HCT116 (cell line): ENCODE data around the gene KDM2B. TPM values are rescaled to one million over a fixed set of nuclear protein-coding genes. Genes with fewer than 3 reads are reported as not detected.

ENCODE experiments used
- ATAC-seq: fragments of 200-7000 bp; cut with Tn5 transposase; 2 replicates; pipeline ENCODE4 v1.9.1; 2020; ENCODE audit warnings: mild to moderate bottlenecking, moderate library complexity
- BruUV-seq: library from RNA; stranded (reverse); fragments of 400-500 nt; replicated peaks from 2 replicates; lab custom pipeline; 2021; lab: Mats Ljungman, UMichigan
- CTCF ChIA-PET: fragments of 300-600 bp; sonication (Branson Sonifier 250); formaldehyde crosslinking; loops from one replicate; lab custom pipeline; 2021; ENCODE audit warnings: antibody characterized with exemption; lab: Charles Lee
- POLR2A ChIA-PET: fragments of 300-600, 350-600 bp; sonication (Branson Sonifier 250); formaldehyde crosslinking; loops from one replicate; lab custom pipeline; 2021; ENCODE audit warnings: antibody characterized with exemption; lab: Charles Lee
- RAD21 ChIA-PET, 2 experiments: fragments of 300-600 bp; sonication (Branson Sonifier 250); formaldehyde crosslinking; loops; one replicate each; lab custom pipeline; 2023; ENCODE audit warnings: low total read pairs in 2 of 2; ENCODE audit not compliant: uncharacterized antibody in 2 of 2, unreplicated experiment in 2 of 2, low non-redundant PET in 1 of 2; lab: Charles Lee
- DNase-seq: peaks from one replicate; pipeline ENCODE4 v3.0.0-alpha.2; 2010; ENCODE audit warnings: low read depth, low spot score
- H2AFZ ChIP-seq: fragments of 200-600 bp; shearing (Covaris generic), sonication (generic); 2 replicates; pipeline ENCODE4 v1.6.1; 2017; ENCODE audit warnings: low read depth, mixed run types, mixed read lengths, antibody characterized with exemption, low read length; ENCODE audit not compliant: poor library complexity, severe bottlenecking
- H3K27ac ChIP-seq: 2 replicates; pipeline ENCODE4 v1.5.1; 2012; ENCODE audit warnings: low read depth, low read length
- H3K27me3 ChIP-seq: fragments of 200-600 bp; sonication (generic); 2 replicates; pipeline ENCODE4 v1.6.1; 2016; ENCODE audit warnings: mixed run types, low read length, mixed read lengths; ENCODE audit not compliant: insufficient read depth
- H3K36me3 ChIP-seq, 2 experiments: fragments of 200-500 bp in 1 of 2; fragments of 200-600 bp in 1 of 2; sonication (Bioruptor generic) in 1 of 2; sonication (generic) in 1 of 2; 2 replicates each; pipeline versions ENCODE4 v1.5.1 to v1.6.1; 2014 to 2016; ENCODE audit warnings: low read length in 2 of 2, inconsistent platforms in 1 of 2, mixed read lengths in 1 of 2, mixed run types in 1 of 2; ENCODE audit not compliant: insufficient read depth in 2 of 2, control insufficient read depth in 1 of 2
- H3K4me1 ChIP-seq, 2 experiments: fragments of 200-600 bp in 1 of 2; sonication (generic) in 1 of 2; 2 replicates each; pipeline versions ENCODE4 v1.5.1 to v1.6.1; 2012 to 2017; ENCODE audit warnings: low read length in 2 of 2, inconsistent platforms in 1 of 2, mild to moderate bottlenecking in 1 of 2, mixed read lengths in 1 of 2, mixed run types in 1 of 2, moderate library complexity in 1 of 2; ENCODE audit not compliant: insufficient read depth in 2 of 2, control insufficient read depth in 1 of 2
- H3K4me2 ChIP-seq: fragments of 200-600 bp; sonication (generic); 2 replicates; pipeline ENCODE4 v1.6.1; 2017; ENCODE audit warnings: mixed run types, low read length, mixed read lengths
- H3K4me3 ChIP-seq, 2 experiments: fragments of 200-600 bp in 1 of 2; sonication (generic) in 1 of 2; replicated peaks in 1 of 2; 2 replicates each; pipeline ENCODE4 v1.5.1; 2011 to 2016; ENCODE audit warnings: low read length in 2 of 2, control low read depth in 1 of 2, low read depth in 1 of 2, mild to moderate bottlenecking in 1 of 2, mixed read lengths in 1 of 2, mixed run types in 1 of 2
- H3K79me2 ChIP-seq: fragments of 200-600 bp; sonication (generic); 2 replicates; pipeline ENCODE4 v1.6.1; 2017; ENCODE audit warnings: mild to moderate bottlenecking, mixed run types, low read length, moderate library complexity, mixed read lengths; ENCODE audit not compliant: insufficient read depth
- H3K9ac ChIP-seq: fragments of 200-600 bp; sonication (generic); 2 replicates; pipeline ENCODE4 v1.6.1; 2016; ENCODE audit warnings: low read length, mixed read lengths
- H3K9me2 ChIP-seq: fragments of 200-600 bp; sonication (generic), shearing (Covaris generic); 2 replicates; pipeline ENCODE4 v1.6.1; 2017; ENCODE audit warnings: mixed run types, mild to moderate bottlenecking, moderate library complexity; ENCODE audit not compliant: insufficient read depth
- H3K9me3 ChIP-seq, 2 experiments: fragments of 200-500 bp in 1 of 2; fragments of 200-600 bp in 1 of 2; sonication (Bioruptor generic) in 1 of 2; sonication (generic) in 1 of 2; 2 replicates each; pipeline ENCODE4 v1.6.1; 2014 to 2017; ENCODE audit warnings: low read length in 2 of 2, mixed read lengths in 2 of 2, inconsistent platforms in 1 of 2, low read depth in 1 of 2, mild to moderate bottlenecking in 1 of 2, mixed run types in 1 of 2, moderate library complexity in 1 of 2; ENCODE audit not compliant: control insufficient read depth in 1 of 2, insufficient read depth in 1 of 2
- H4K20me1 ChIP-seq: fragments of 200-600 bp; sonication (generic), shearing (Covaris generic); 2 replicates; pipeline ENCODE4 v1.6.1; 2017; ENCODE audit warnings: mixed run types, mild to moderate bottlenecking, moderate library complexity; ENCODE audit not compliant: insufficient read depth
- ATF3 ChIP-seq: IDR thresholded peaks from 2 replicates; pipeline ENCODE4 v1.6.1; 2012
- CBX3 ChIP-seq: IDR thresholded peaks from 2 replicates; pipeline ENCODE4 v1.6.1; 2012; ENCODE audit warnings: low read depth
- EZH2phosphoT487 ChIP-seq: fragments of 200-600 bp; IDR thresholded peaks from 2 replicates; pipeline ENCODE4 v1.6.1; 2018; ENCODE audit warnings: antibody characterized with exemption, borderline replicate concordance
- FOSL1 ChIP-seq: IDR thresholded peaks from 2 replicates; pipeline ENCODE4 v1.6.1; 2012; ENCODE audit warnings: low read depth
- RAD21 ChIP-seq: IDR thresholded peaks from 2 replicates; pipeline ENCODE4 v1.6.1; 2012; ENCODE audit warnings: low read depth, mild to moderate bottlenecking
- REST ChIP-seq: IDR thresholded peaks from 2 replicates; pipeline ENCODE4 v1.6.1; 2012; ENCODE audit warnings: low read depth
- SP1 ChIP-seq: IDR thresholded peaks from 2 replicates; pipeline ENCODE4 v1.6.1; 2012; ENCODE audit warnings: low read depth
- TCF7L2 ChIP-seq: IDR thresholded peaks from 2 replicates; pipeline ENCODE4 v1.7.0; 2011; ENCODE audit warnings: borderline replicate concordance, inconsistent platforms; ENCODE audit not compliant: insufficient read depth, insufficient read length; ENCODE audit errors: extremely low read depth
- YY1 ChIP-seq: IDR thresholded peaks from 2 replicates; pipeline ENCODE4 v1.6.1; 2011; ENCODE audit warnings: low read length, low read depth, moderate library complexity, mild to moderate bottlenecking; ENCODE audit not compliant: insufficient replicate concordance; ENCODE audit errors: extremely low read depth
- intact Hi-C: fragments of 100-400 bp; cut with micrococcal nuclease; formaldehyde crosslinking; loops from 2 replicates; pipeline ENCODE4 v1.10.0; 2022
- total RNA-seq: library from RNA; stranded (reverse); gene quantifications from one replicate; pipeline ENCODE4 v1.2.1, GENCODE V29; 2021; ENCODE audit not compliant: unreplicated experiment
- TF ChIP-seq, protein P1 (sequence below): IDR thresholded peaks from 2 replicates; pipeline ENCODE4 v1.6.1; 2012

KDM2B gene
- total RNA-seq, 1 experiment from 2014 or later: 36.7 TPM

- ChIA-PET CTCF (no interaction called here), POLR2A (no interaction called here), RAD21 (no interaction called here)
- H3K9me3 ChIP-seq: no peaks in the 10 kb centered on the region
- no peaks in the 10 kb centered on the region for H3K27me3 ChIP-seq
- no peaks in the 10 kb centered on the region for H4K20me1 ChIP-seq
- H3K36me3 ChIP-seq: no peaks in the 10 kb centered on the region
- H3K4me3 ChIP-seq: no peak overlapping the region
- BruUV-seq: no TSS peak
- DNase-seq: no peak
- H3K79me2 ChIP-seq: no peaks in the 10 kb centered on the region
- H3K9ac ChIP-seq: no peak overlapping the region
- no peak overlapping the region for H3K27ac ChIP-seq
- H3K4me1 ChIP-seq: peaks cover 9 to 23% of the 10 kb centered on the region in 2 experiments; a peak in 3 of 4 replicates
- no peaks in the 10 kb centered on the region for H3K9me2 ChIP-seq
- TF ChIP-seq ATF3: no peak
- no peak for TF ChIP-seq RAD21
- no peak for TF ChIP-seq EZH2phosphoT487
- TF ChIP-seq FOSL1: no peak
- TF ChIP-seq TCF7L2: no peak
- no peak for TF ChIP-seq SP1
- TF ChIP-seq, protein P1, sequence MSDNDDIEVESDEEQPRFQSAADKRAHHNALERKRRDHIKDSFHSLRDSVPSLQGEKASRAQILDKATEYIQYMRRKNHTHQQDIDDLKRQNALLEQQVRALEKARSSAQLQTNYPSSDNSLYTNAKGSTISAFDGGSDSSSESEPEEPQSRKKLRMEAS: no peak
- no peak for TF ChIP-seq REST
- no peak for TF ChIP-seq YY1
- TF ChIP-seq CBX3: no peak
- H3K4me2 ChIP-seq: no peak overlapping the region
- intact Hi-C loops: no loop called here
- no peak for ATAC-seq
- H2AFZ ChIP-seq: no peak overlapping the region
Measured at GRCh38 chr12:121516437-121517011, 64.3 kb downstream of the KDM2B start.
